OCI-LY3 (cell line): ENCODE data around the gene WHRN.

Source experiments
- EZH2phosphoT487 ChIP-seq: fragments of 200-600 bp; shearing (Covaris generic); IDR thresholded peaks from 2 replicates; pipeline ENCODE4 v1.6.1; 2018; ENCODE audit warnings: antibody characterized with exemption, mixed run types, low read depth
- TF ChIP-seq, protein P1 (sequence below): fragments of 200-600, 300-600 bp; sonication (generic); IDR thresholded peaks from 2 replicates; pipeline ENCODE4 v1.5.1; 2014; ENCODE audit warnings: antibody characterized with exemption, low read length, low read depth

DNA sequence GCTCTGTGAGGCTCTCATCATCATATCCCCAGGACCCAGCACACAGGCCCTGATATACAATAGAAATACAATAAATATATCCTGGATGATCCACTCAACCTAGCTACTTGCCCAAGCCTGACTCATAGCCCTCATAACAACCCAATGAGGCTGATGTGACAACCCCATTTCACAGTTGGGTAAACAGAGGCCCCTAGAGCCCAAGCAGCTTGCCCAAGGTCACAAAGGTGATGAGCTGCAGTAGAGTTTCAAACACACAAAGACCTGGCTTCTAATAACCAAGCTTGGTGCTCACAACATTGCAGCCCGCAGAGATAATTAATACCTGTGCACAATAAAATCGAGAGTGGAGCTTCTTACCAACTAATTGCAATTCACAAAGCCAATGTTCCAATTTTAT lies 114.3 kb downstream of the WHRN start:
- TF ChIP-seq EZH2phosphoT487, result no peak
- TF ChIP-seq, protein P1, sequence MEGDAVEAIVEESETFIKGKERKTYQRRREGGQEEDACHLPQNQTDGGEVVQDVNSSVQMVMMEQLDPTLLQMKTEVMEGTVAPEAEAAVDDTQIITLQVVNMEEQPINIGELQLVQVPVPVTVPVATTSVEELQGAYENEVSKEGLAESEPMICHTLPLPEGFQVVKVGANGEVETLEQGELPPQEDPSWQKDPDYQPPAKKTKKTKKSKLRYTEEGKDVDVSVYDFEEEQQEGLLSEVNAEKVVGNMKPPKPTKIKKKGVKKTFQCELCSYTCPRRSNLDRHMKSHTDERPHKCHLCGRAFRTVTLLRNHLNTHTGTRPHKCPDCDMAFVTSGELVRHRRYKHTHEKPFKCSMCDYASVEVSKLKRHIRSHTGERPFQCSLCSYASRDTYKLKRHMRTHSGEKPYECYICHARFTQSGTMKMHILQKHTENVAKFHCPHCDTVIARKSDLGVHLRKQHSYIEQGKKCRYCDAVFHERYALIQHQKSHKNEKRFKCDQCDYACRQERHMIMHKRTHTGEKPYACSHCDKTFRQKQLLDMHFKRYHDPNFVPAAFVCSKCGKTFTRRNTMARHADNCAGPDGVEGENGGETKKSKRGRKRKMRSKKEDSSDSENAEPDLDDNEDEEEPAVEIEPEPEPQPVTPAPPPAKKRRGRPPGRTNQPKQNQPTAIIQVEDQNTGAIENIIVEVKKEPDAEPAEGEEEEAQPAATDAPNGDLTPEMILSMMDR, result no peak
